GM21528 (cell line): ENCODE measurements around the gene C4orf51.
A peak's percentile ranks its signal among the peaks of the same experiment; 100 is the strongest.

Source experiments
- ATAC-seq: cut with Tn5 transposase; IDR thresholded peaks from one replicate; pipeline ENCODE4 v1.9.1; 2021; ENCODE audit warnings: mild to moderate bottlenecking, moderate library complexity; ENCODE audit not compliant: unreplicated experiment, low FRiP score

Gene C4orf51

GRCh38 chr4:145740806-145741205 is 60.9 kb downstream of the C4orf51 start:
- no peak for ATAC-seq

GRCh38 chr4:145743641-145744040 is 63.7 kb downstream of the C4orf51 start:
- no peak for ATAC-seq

GRCh38 chr4:145755802-145756201 is 75.9 kb downstream of the C4orf51 start:
- no peak for ATAC-seq

GRCh38 chr4:145756244-145756643 is 76.3 kb downstream of the C4orf51 start:
- ATAC-seq = no peak

GRCh38 chr4:145757188-145757587 is 77.2 kb downstream of the C4orf51 start:
- ATAC-seq = no peak

GRCh38 chr4:145760176-145760575 is 80.2 kb downstream of the C4orf51 start:
- ATAC-seq = no peak

- no peak for ATAC-seq
Observed at GRCh38 chr4:145760961-145761929, 81.3 kb downstream of the C4orf51 start.

- no peak for ATAC-seq
Observed at GRCh38 chr4:145762719-145763118, 82.8 kb downstream of the C4orf51 start.

GRCh38 chr4:145763399-145763798 is 83.5 kb downstream of the C4orf51 start:
- no peak for ATAC-seq

GRCh38 chr4:145766273-145766672 is 86.3 kb downstream of the C4orf51 start:
- no peak for ATAC-seq

- no peak for ATAC-seq
Observed at GRCh38 chr4:145769450-145770037, 89.6 kb downstream of the C4orf51 start.

GRCh38 chr4:145770124-145770523 is 90.2 kb downstream of the C4orf51 start:
- ATAC-seq = no peak

- ATAC-seq = no peak
Observed at GRCh38 chr4:145772347-145772746, 92.4 kb downstream of the C4orf51 start.

GRCh38 chr4:145773581-145774234 is 93.8 kb downstream of the C4orf51 start:
- ATAC-seq = peak; percentile 95

- no peak for ATAC-seq
Observed at GRCh38 chr4:145774473-145774872, 94.5 kb downstream of the C4orf51 start.

GRCh38 chr4:145775406-145775805 is 95.5 kb downstream of the C4orf51 start:
- ATAC-seq = no peak

GRCh38 chr4:145776208-145776607 is 96.3 kb downstream of the C4orf51 start:
- no peak for ATAC-seq

- ATAC-seq = no peak
Observed at GRCh38 chr4:145779319-145779801, 99.4 kb downstream of the C4orf51 start.

- ATAC-seq = no peak
Observed at GRCh38 chr4:145781351-145781750, 101.4 kb downstream of the C4orf51 start.
